Endothelial cell of umbilical vein (primary cell): Measurements from ENCODE around the gene SLC25A2. TPM values are rescaled to one million over a fixed set of nuclear protein-coding genes. Genes with fewer than 3 reads are reported as not detected.

Source experiments
- Bru-seq: library from RNA; stranded (reverse); fragments of 400-500 nt; gene quantifications from one replicate; lab custom pipeline; 2021; lab: Mats Ljungman, UMichigan
- BruChase-seq, 2 experiments: library from RNA; stranded (reverse); fragments of 400-500 nt; gene quantifications; one replicate each; lab custom pipeline; 2021; lab: Mats Ljungman, UMichigan
- BruUV-seq: library from RNA; stranded (reverse); fragments of 400-500 nt; replicated peaks from 2 replicates; lab custom pipeline; 2021; lab: Mats Ljungman, UMichigan
- CTCF ChIA-PET: fragments of 300-600, 350-600 bp; sonication (Branson Sonifier 250); formaldehyde crosslinking; loops from one replicate; lab custom pipeline; 2021; ENCODE audit warnings: antibody characterized with exemption, inconsistent platforms; lab: Charles Lee
- POLR2A ChIA-PET: fragments of 300-600, 350-600 bp; sonication (Branson Sonifier 250); formaldehyde crosslinking; loops from one replicate; lab custom pipeline; 2021; ENCODE audit warnings: antibody characterized with exemption, inconsistent platforms; lab: Charles Lee
- DNase-seq: peaks from one replicate; pipeline ENCODE4 v3.0.0-alpha.2; 2011; ENCODE audit warnings: low read depth, low spot score
- FAIRE-seq: peaks from 2 replicates; lab custom pipeline; 2011; peaks lifted over from hg19 to GRCh38; lab: Jason Lieb, UNC
- H2AFZ ChIP-seq: 2 replicates; pipeline ENCODE4 v1.6.0; 2012; ENCODE audit warnings: low read depth, low read length, control low read depth, inconsistent platforms
- H3K27ac ChIP-seq: 2 replicates; pipeline ENCODE4 v1.5.1; 2011; ENCODE audit warnings: low read depth, mild to moderate bottlenecking, control low read depth, low read length, moderate library complexity; ENCODE audit not compliant: insufficient read depth
- H3K27me3 ChIP-seq, 2 experiments: 2 replicates each; pipeline versions ENCODE4 v1.6.0 to v1.6.1; 2011; ENCODE audit warnings: low read length in 2 of 2, mixed read lengths in 1 of 2; ENCODE audit not compliant: control insufficient read depth in 2 of 2, insufficient read depth in 2 of 2
- H3K36me3 ChIP-seq, 2 experiments: 2 replicates in 1 of 2; 3 replicates in 1 of 2; pipeline ENCODE4 v1.5.1; 2011; ENCODE audit warnings: low read length in 2 of 2, mild to moderate bottlenecking in 1 of 2, moderate library complexity in 1 of 2; ENCODE audit not compliant: control insufficient read depth in 2 of 2, insufficient read depth in 2 of 2; ENCODE audit errors: extremely low read depth in 1 of 2
- H3K4me1 ChIP-seq: 3 replicates; pipeline ENCODE4 v1.5.1; 2011; ENCODE audit warnings: mild to moderate bottlenecking, low read length; ENCODE audit not compliant: control insufficient read depth, insufficient read depth; ENCODE audit errors: extremely low read depth
- H3K4me2 ChIP-seq: 2 replicates; pipeline ENCODE4 v1.6.1; 2011; ENCODE audit warnings: low read length, control low read depth, mixed read lengths; ENCODE audit not compliant: insufficient read depth
- H3K4me3 ChIP-seq, 3 experiments: fragments of 200-600 bp in 1 of 3; sonication (generic), shearing (Covaris generic) in 1 of 3; replicated peaks in 1 of 3; 2 replicates each; pipeline ENCODE4 v1.5.1; 2011 to 2016; ENCODE audit warnings: control low read depth in 3 of 3, low read length in 3 of 3, mild to moderate bottlenecking in 2 of 3, inconsistent platforms in 1 of 3, low read depth in 1 of 3, moderate library complexity in 1 of 3; ENCODE audit not compliant: insufficient read depth in 1 of 3
- H3K79me2 ChIP-seq: 2 replicates; pipeline ENCODE4 v1.6.0; 2012; ENCODE audit warnings: low read length, inconsistent platforms; ENCODE audit not compliant: control insufficient read depth, insufficient read depth
- H3K9ac ChIP-seq: replicated peaks from 2 replicates; pipeline ENCODE3; 2011; ENCODE audit warnings: low read length, control low read depth; ENCODE audit not compliant: insufficient read depth; ENCODE audit errors: extremely low read depth
- H3K9me1 ChIP-seq: replicated peaks from 3 replicates; pipeline ENCODE4 v1.6.0; 2011; ENCODE audit warnings: mild to moderate bottlenecking, low read length; ENCODE audit not compliant: control insufficient read depth, insufficient read depth; ENCODE audit errors: extremely low read depth
- H3K9me3 ChIP-seq: replicated peaks from 2 replicates; pipeline ENCODE4 v1.5.1; 2012; ENCODE audit warnings: low read length, inconsistent platforms; ENCODE audit not compliant: control insufficient read depth, insufficient read depth
- H4K20me1 ChIP-seq: replicated peaks from 2 replicates; pipeline ENCODE3; 2011; ENCODE audit warnings: mild to moderate bottlenecking, low read length; ENCODE audit not compliant: control insufficient read depth, insufficient read depth; ENCODE audit errors: extremely low read depth
- FOS ChIP-seq: IDR thresholded peaks from 2 replicates; pipeline ENCODE4 v1.6.1; 2011; ENCODE audit warnings: mild to moderate bottlenecking, low read length, moderate library complexity, borderline replicate concordance; ENCODE audit not compliant: insufficient read depth
- GATA2 ChIP-seq: IDR thresholded peaks from 2 replicates; pipeline ENCODE4 v1.7.0; 2011; ENCODE audit warnings: low read depth, mild to moderate bottlenecking, moderate library complexity, mixed read lengths, low read length; ENCODE audit not compliant: insufficient read length, insufficient read depth
- JUN ChIP-seq: IDR thresholded peaks from 2 replicates; pipeline ENCODE4 v1.6.1; 2011; ENCODE audit warnings: borderline replicate concordance, low read depth; ENCODE audit not compliant: insufficient read length, insufficient read depth
- MYC ChIP-seq: IDR thresholded peaks from one replicate; pipeline ENCODE4 v1.6.1; 2011; ENCODE audit warnings: mild to moderate bottlenecking, low read depth, low read length
- POLR2AphosphoS5 ChIP-seq: IDR thresholded peaks from 2 replicates; pipeline ENCODE4 v1.6.1; 2012; ENCODE audit warnings: low read depth, mild to moderate bottlenecking, control low read depth, low read length, moderate library complexity; ENCODE audit not compliant: insufficient read depth
- dilution Hi-C: fragments of 300-500 bp; cut with MboI; formaldehyde crosslinking; loops from one replicate; pipeline ENCODE4 v1.15.0; 2019; ENCODE audit warnings: low sequenced_read_pairs; ENCODE audit not compliant: extremely low pct_ligation_motif_present
- intact Hi-C: fragments of 100-400 bp; cut with micrococcal nuclease; formaldehyde crosslinking; loops from one replicate; pipeline ENCODE4 v1.10.0; 2022
- long read RNA-seq: library from polyadenylated mRNA; stranded (forward); transcript quantifications from one replicate; pipeline ENCODE4 v2.0.0, GENCODE V29; 2021
- polyA minus RNA-seq, 3 experiments: library from RNA; depleted of rRNA, polyadenylated mRNA; stranded (reverse); fragments of >200 nt; gene quantifications; 1 replicate in 1 of 3; 2 replicates in 2 of 3; pipeline ENCODE4 v1.2.3, GENCODE V29; 2011
- polyA plus RNA-seq, 4 experiments: library from polyadenylated mRNA; depleted of rRNA in 3 of 4; stranded (reverse) in 3 of 4; unstranded in 1 of 4; fragments of >200 nt; gene quantifications; 2 replicates each; pipeline versions ENCODE4 v1.2.1 to v1.2.3, GENCODE V29; 2011 to 2012; ENCODE audit warnings: missing spikeins in 1 of 4
- total RNA-seq: library from RNA; stranded (reverse); gene quantifications from 2 replicates; pipeline ENCODE4 v1.2.3, GENCODE V29; 2021
- TF ChIP-seq, protein P1 (sequence below), 2 donors: IDR thresholded peaks; 1 replicate in 1 of 2; 2 replicates in 1 of 2; pipeline ENCODE4 v1.5.1; 2011; ENCODE audit warnings: low read length in 2 of 2, mild to moderate bottlenecking in 2 of 2, moderate library complexity in 2 of 2, control low read depth in 1 of 2, inconsistent platforms in 1 of 2, low read depth in 1 of 2; ENCODE audit not compliant: insufficient read depth in 1 of 2; ENCODE audit errors: extremely low read depth in 1 of 2

The SLC25A2 gene
- total RNA-seq: 0.39 and 0.46 TPM in 2 replicates
- polyA plus RNA-seq: not detected in 2 replicates
- polyA plus RNA-seq (2011; cell fraction: cytosol; rRNA removed): not detected in 2 replicates
- polyA plus RNA-seq (2011; cell fraction: nucleus; rRNA removed): 0.34 and 0.38 TPM in 2 replicates
- polyA plus RNA-seq (2012): not detected in 2 replicates
- polyA minus RNA-seq: 0.19 and 0.42 TPM in 2 replicates
- not detected for polyA minus RNA-seq (2011; cell fraction: cytosol; rRNA and poly(A)+ RNA removed)
- 2.2 and 2.8 TPM in 2 replicates for polyA minus RNA-seq (2011; cell fraction: nucleus; rRNA and poly(A)+ RNA removed)
- Bru-seq, nascent RNA: percentile 69 among the genes with signal in this experiment
- BruChase-seq, experiment 1, labeled RNA remaining after a 6-hour chase: percentile 48 among the genes with signal in this experiment
- BruChase-seq, experiment 2, labeled RNA remaining after a 2-hour chase: percentile 37 among the genes with signal in this experiment
- long read RNA-seq: 0 reads

DNA sequence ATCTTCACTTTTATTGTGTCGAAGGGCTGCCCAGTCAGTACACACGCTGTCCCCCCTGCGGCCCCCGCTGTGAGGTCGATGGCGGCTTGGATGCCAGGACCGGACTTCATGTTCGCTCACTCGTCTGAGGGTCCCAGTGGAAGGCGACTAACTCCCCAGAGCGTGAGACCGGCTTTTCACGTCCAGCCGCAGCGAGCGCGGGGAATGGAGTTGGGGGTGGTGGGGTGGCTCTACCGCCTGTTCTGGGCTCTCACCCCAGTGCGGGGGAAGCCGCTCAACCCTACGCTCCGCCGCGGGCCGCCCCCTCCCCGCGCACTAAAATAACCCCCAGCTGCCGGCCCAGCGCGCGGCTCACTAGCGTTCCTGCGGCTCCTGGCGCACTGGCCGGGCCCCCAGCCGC is at the start of gene SLC25A2:
Gene SLC25A2, minus strand, starts transcription at position 294 of the 400 bp plus-strand sequence. Its CDS starts 184 bp downstream, at position 110.
- no peak for FAIRE-seq
- H3K9ac ChIP-seq: no peak within 1 kb of the TSS
- POLR2A ChIA-PET: no interaction called here
- intact Hi-C loops: no loop called here
- no peaks in the 10 kb centered on the region for H4K20me1 ChIP-seq
- H3K4me1 ChIP-seq: no peaks in the 10 kb centered on the region
- dilution Hi-C loops: no loop called here
- H3K9me1 ChIP-seq: no peaks in the 10 kb centered on the region
- H3K36me3 ChIP-seq: no peaks in the 10 kb centered on the region
- no peaks in the 10 kb centered on the region for H3K27me3 ChIP-seq
- no peak within 1 kb of the TSS for H3K4me3 ChIP-seq
- CTCF ChIA-PET: no interaction called here
- no peak within 1 kb of the TSS for H3K27ac ChIP-seq
- no peak within 1 kb of the TSS for H3K4me2 ChIP-seq
- no peak for DNase-seq
- H3K9me3 ChIP-seq: no peaks in the 10 kb centered on the region
- no peaks in the 10 kb centered on the region for H3K79me2 ChIP-seq
- no TSS peak for BruUV-seq
- no peak within 1 kb of the TSS for H2AFZ ChIP-seq
- TF ChIP-seq, protein P1, sequence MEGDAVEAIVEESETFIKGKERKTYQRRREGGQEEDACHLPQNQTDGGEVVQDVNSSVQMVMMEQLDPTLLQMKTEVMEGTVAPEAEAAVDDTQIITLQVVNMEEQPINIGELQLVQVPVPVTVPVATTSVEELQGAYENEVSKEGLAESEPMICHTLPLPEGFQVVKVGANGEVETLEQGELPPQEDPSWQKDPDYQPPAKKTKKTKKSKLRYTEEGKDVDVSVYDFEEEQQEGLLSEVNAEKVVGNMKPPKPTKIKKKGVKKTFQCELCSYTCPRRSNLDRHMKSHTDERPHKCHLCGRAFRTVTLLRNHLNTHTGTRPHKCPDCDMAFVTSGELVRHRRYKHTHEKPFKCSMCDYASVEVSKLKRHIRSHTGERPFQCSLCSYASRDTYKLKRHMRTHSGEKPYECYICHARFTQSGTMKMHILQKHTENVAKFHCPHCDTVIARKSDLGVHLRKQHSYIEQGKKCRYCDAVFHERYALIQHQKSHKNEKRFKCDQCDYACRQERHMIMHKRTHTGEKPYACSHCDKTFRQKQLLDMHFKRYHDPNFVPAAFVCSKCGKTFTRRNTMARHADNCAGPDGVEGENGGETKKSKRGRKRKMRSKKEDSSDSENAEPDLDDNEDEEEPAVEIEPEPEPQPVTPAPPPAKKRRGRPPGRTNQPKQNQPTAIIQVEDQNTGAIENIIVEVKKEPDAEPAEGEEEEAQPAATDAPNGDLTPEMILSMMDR (IDR thresholded peaks at IDR 0.05; ENCODE audit: extremely low read depth in 1 of 2, insufficient read depth in 1 of 2, low read depth in 1 of 2, low read length in 2 of 2): no peak
- no peak for TF ChIP-seq JUN
- TF ChIP-seq FOS: no peak

GRCh38 chr5:141351591-141351990 is 47.7 kb upstream of the SLC25A2 start:
- TF ChIP-seq MYC (no peak), JUN (no peak), POLR2AphosphoS5 (no peak), FOS (no peak), GATA2 (no peak)
- TF ChIP-seq, protein P1 (IDR thresholded peaks at IDR 0.05; ENCODE audit: extremely low read depth in 1 of 2, insufficient read depth in 1 of 2, low read depth in 1 of 2, low read length in 2 of 2): no peak
- Histone ChIP-seq H3K27me3 (peaks cover 27 to 60% of the 10 kb centered on the region in 2 experiments), H3K79me2 (no peaks in the 10 kb centered on the region), H4K20me1 (no peaks in the 10 kb centered on the region), H3K4me3 (no peak overlapping the region), H3K9me3 (no peaks in the 10 kb centered on the region), H3K27ac (no peak overlapping the region), H3K9me1 (no peaks in the 10 kb centered on the region), H3K36me3 (no peaks in the 10 kb centered on the region), H3K4me2 (no peak overlapping the region), H2AFZ (no peak overlapping the region), H3K9ac (no peak overlapping the region), H3K4me1 (no peaks in the 10 kb centered on the region)
- ChIA-PET POLR2A (no interaction called here), CTCF (no interaction called here)
- BruUV-seq: no TSS peak
- DNase-seq (no peak), FAIRE-seq (no peak)
- intact Hi-C loops (loop anchor here (5.0 kb wide), 1 partner anchor 211 kb away; no protein-coding TSS in a partner anchor), dilution Hi-C loops (no loop called here)
